PC-3 (cell line): Measurements from ENCODE around the gene SIGLEC12. TPM values are rescaled to one million over a fixed set of nuclear protein-coding genes. Genes with fewer than 3 reads are reported as not detected.

ENCODE experiments used
- ATAC-seq: fragments of 200-7000 bp; cut with Tn5 transposase; 2 replicates; pipeline ENCODE4 v1.9.1; 2020; ENCODE audit warnings: mild to moderate bottlenecking, moderate library complexity
- BruUV-seq: library from RNA; stranded (reverse); fragments of 400-500 nt; replicated peaks from 2 replicates; lab custom pipeline; 2021; lab: Mats Ljungman, UMichigan
- CTCF ChIA-PET: fragments of 300-600 bp; sonication (Branson Sonifier 250); formaldehyde crosslinking; loops from one replicate; lab custom pipeline; 2022; ENCODE audit warnings: antibody characterized with exemption; lab: Charles Lee
- POLR2A ChIA-PET: fragments of 300-600 bp; sonication (Branson Sonifier 250); formaldehyde crosslinking; loops from one replicate; lab custom pipeline; 2022; ENCODE audit warnings: antibody characterized with exemption; ENCODE audit not compliant: unreplicated experiment; lab: Charles Lee
- DNase-seq: peaks from one replicate; pipeline ENCODE4 v3.0.0-alpha.2; 2015
- H2AFZ ChIP-seq: fragments of 300-600 bp; sonication (generic); 2 replicates; pipeline ENCODE4 v1.6.0; 2016; ENCODE audit warnings: antibody characterized with exemption, low read length
- H3F3A ChIP-seq: fragments of 300-600 bp; sonication (generic); one replicate; pipeline ENCODE4 v1.6.0; 2017; ENCODE audit warnings: antibody characterized with exemption, low read length, control low read depth, mild to moderate bottlenecking; ENCODE audit not compliant: unreplicated experiment
- H3K27ac ChIP-seq: fragments of 300-600 bp; sonication (generic); 2 replicates; pipeline ENCODE4 v1.5.1; 2016; ENCODE audit warnings: mild to moderate bottlenecking, low read length
- H3K27me3 ChIP-seq: fragments of 300-600 bp; sonication (generic); 2 replicates; pipeline ENCODE4 v1.6.1; 2016; ENCODE audit warnings: low read length, mixed read lengths
- H3K36me3 ChIP-seq: fragments of 300-600 bp; sonication (generic); 2 replicates; pipeline ENCODE4 v1.6.1; 2016; ENCODE audit warnings: low read depth, mixed run types, low read length, mixed read lengths
- H3K4me1 ChIP-seq: fragments of 300-600 bp; sonication (generic); 2 replicates; pipeline ENCODE4 v1.5.1; 2016; ENCODE audit warnings: low read length; ENCODE audit not compliant: insufficient read depth
- H3K4me2 ChIP-seq: fragments of 300-600 bp; sonication (generic); 2 replicates; pipeline ENCODE4 v1.6.0; 2016; ENCODE audit warnings: low read length
- H3K4me3 ChIP-seq: fragments of 300-600 bp; sonication (generic); 2 replicates; pipeline ENCODE4 v1.5.1; 2016; ENCODE audit warnings: mild to moderate bottlenecking, low read length, mixed read lengths
- H3K79me2 ChIP-seq: fragments of 300-600 bp; sonication (generic); 2 replicates; pipeline ENCODE4 v1.6.1; 2017; ENCODE audit warnings: low read length, mixed read lengths
- H3K9ac ChIP-seq: fragments of 300-600 bp; sonication (generic); 2 replicates; pipeline ENCODE4 v1.6.0; 2016; ENCODE audit warnings: mild to moderate bottlenecking, low read length
- H3K9me2 ChIP-seq: fragments of 300-600 bp; sonication (generic); replicated peaks from 2 replicates; pipeline ENCODE4 v1.6.1; 2016; ENCODE audit warnings: mixed run types, low read length, mixed read lengths
- H3K9me3 ChIP-seq: fragments of 300-600 bp; sonication (generic); 2 replicates; pipeline ENCODE4 v1.6.1; 2016; ENCODE audit warnings: low read length, mixed read lengths
- H4K20me1 ChIP-seq: fragments of 300-600 bp; sonication (generic); 2 replicates; pipeline ENCODE4 v1.6.1; 2016; ENCODE audit warnings: low read length, mixed read lengths
- EZH2 ChIP-seq: fragments of 300-600 bp; sonication (generic); IDR thresholded peaks from one replicate; pipeline ENCODE4 v1.6.1; 2017; ENCODE audit warnings: antibody characterized with exemption, mild to moderate bottlenecking, low read length; ENCODE audit not compliant: unreplicated experiment
- EZH2phosphoT487 ChIP-seq: fragments of 300-600 bp; sonication (generic); IDR thresholded peaks from 2 replicates; pipeline ENCODE4 v1.6.1; 2018; ENCODE audit warnings: mild to moderate bottlenecking, antibody characterized with exemption, low read length, borderline replicate concordance
- intact Hi-C: fragments of 100-400 bp; cut with micrococcal nuclease; formaldehyde crosslinking; loops from 2 replicates; pipeline ENCODE4 v1.9.0; 2023
- total RNA-seq: library from RNA; depleted of rRNA; stranded (reverse); fragments of >200 nt; gene quantifications from 2 replicates; pipeline ENCODE4 v1.2.3, GENCODE V29; 2014
- TF ChIP-seq, protein P1 (sequence below): fragments of 300-600 bp; sonication (generic); conservative IDR thresholded peaks from 2 replicates; pipeline ENCODE4 v1.5.1; 2017; ENCODE audit warnings: antibody characterized with exemption, low read depth, mild to moderate bottlenecking, low read length

Gene SIGLEC12
- total RNA-seq, 1 experiment from 2014 or later = not detected

DNA sequence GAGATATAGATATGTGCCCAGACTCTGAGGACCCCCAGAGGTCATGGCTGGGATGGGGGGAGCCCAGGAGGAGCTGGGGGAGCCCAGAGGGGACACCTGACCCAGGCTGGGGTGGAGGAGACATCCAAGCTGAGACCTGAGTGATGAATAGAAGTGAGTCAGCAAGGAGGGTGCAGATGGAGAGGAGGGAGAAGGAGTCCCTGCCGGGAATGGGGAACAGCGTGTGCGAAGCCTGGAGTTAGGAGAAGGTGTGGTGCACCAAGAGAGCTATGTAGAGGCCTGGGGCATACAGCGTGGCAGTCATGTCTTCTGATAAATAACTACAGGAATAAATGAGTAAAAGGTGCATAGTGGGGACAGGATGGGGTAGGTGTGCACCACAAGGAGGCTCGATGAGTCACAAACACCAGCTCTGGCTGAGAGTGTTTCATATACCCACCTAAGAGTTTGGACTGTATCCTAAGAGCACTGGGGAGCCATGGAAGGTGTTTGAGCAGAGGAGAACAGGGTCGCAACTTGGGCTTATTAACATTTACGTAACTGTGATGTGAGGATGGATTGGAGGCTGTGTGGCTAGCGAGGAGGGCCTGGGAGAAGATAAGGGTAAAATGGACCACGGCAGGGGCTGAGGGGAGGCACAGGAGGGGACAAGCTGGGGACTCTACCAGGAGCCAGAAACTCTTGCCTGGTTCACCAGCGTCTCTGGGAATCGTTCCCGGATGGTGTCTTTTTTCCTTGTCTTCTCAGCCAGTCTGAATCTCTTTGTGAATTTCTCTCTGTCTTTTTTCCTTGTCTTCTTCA is 21.9 kb downstream of the SIGLEC12 start:
- H3K9ac ChIP-seq = no peak overlapping the region
- no peaks in the 10 kb centered on the region for H3K9me3 ChIP-seq
- TF ChIP-seq, protein P1, sequence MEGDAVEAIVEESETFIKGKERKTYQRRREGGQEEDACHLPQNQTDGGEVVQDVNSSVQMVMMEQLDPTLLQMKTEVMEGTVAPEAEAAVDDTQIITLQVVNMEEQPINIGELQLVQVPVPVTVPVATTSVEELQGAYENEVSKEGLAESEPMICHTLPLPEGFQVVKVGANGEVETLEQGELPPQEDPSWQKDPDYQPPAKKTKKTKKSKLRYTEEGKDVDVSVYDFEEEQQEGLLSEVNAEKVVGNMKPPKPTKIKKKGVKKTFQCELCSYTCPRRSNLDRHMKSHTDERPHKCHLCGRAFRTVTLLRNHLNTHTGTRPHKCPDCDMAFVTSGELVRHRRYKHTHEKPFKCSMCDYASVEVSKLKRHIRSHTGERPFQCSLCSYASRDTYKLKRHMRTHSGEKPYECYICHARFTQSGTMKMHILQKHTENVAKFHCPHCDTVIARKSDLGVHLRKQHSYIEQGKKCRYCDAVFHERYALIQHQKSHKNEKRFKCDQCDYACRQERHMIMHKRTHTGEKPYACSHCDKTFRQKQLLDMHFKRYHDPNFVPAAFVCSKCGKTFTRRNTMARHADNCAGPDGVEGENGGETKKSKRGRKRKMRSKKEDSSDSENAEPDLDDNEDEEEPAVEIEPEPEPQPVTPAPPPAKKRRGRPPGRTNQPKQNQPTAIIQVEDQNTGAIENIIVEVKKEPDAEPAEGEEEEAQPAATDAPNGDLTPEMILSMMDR = no peak
- no peak for TF ChIP-seq EZH2phosphoT487
- no peaks in the 10 kb centered on the region for H3K79me2 ChIP-seq
- peaks cover 11% of the 10 kb centered on the region; the same call in 1 of the 2 replicates for H3K27me3 ChIP-seq
- intact Hi-C loops = no loop called here
- H3K4me3 ChIP-seq = no peak overlapping the region
- no peak overlapping the region for H3K4me2 ChIP-seq
- no TSS peak for BruUV-seq
- H3F3A ChIP-seq = peaks cover 6% of the 10 kb centered on the region
- ATAC-seq (no peak), DNase-seq (peak; percentile 31)
- H4K20me1 ChIP-seq = no peaks in the 10 kb centered on the region
- H3K27ac ChIP-seq = no peak overlapping the region
- ChIA-PET POLR2A (no interaction called here), CTCF (no interaction called here)
- peaks cover 15% of the 10 kb centered on the region for H3K4me1 ChIP-seq
- no peaks in the 10 kb centered on the region for H3K9me2 ChIP-seq
- no peak overlapping the region for H2AFZ ChIP-seq
- no peaks in the 10 kb centered on the region for H3K36me3 ChIP-seq

DNA sequence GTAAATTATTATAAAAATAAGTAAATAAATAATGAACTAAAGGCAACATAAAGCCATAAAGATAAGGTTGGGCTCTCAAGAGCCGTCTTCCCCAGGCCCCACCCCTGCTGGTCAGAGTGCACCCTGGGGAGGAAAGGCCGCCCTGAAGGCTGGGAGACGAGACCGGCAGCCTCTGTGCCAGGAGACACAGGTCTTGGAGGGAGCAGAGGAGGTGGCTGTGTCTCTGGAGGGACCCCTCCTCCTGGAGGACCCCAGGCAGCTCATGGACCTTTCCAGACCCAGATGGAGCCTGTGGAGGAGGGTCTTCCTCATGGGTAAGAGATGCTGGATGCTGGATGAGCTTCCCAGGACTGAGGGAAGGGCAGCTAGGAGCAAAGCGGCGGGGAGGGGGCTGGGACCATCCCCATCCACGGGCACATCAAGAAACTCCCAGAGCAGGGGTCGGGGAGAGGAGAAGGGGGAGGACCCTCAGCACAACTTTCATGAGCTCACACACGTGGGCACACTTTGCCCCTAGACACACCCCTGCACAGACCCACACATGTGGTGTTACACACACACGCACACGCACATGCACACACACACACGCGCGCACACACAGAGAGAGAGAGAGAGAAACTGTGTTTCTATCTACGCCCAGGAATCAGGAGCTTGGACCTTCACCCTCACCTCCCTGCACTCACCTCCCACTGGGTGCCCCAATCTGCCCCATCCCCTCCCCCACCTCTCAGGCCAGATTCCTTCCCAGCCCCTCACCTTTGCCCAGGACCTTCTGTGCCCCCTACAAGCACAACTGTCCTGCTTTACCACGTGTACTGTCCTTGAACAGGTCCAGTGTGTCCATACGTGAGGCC is 23.0 kb downstream of the SIGLEC12 start, which contains the start of gene CEACAM18:
Gene CEACAM18, plus strand, starts transcription at position 159 of the 854 bp plus-strand sequence.
- TF ChIP-seq EZH2 (no peak), EZH2phosphoT487 (no peak)
- TF ChIP-seq, protein P1 = no peak
- Histone ChIP-seq H3K4me1 (peaks cover 20% of the 10 kb centered on the region), H3K4me2 (no peak within 1 kb of the TSS), H2AFZ (no peak within 1 kb of the TSS), H3K9me3 (no peaks in the 10 kb centered on the region), H3K27me3 (peaks cover 6% of the 10 kb centered on the region; the same call in 1 of the 2 replicates), H3F3A (peaks cover 6% of the 10 kb centered on the region), H4K20me1 (no peaks in the 10 kb centered on the region), H3K9ac (no peak within 1 kb of the TSS), H3K36me3 (no peaks in the 10 kb centered on the region), H3K27ac (no peak within 1 kb of the TSS), H3K4me3 (no peak within 1 kb of the TSS), H3K9me2 (no peaks in the 10 kb centered on the region), H3K79me2 (no peaks in the 10 kb centered on the region)
- ATAC-seq = no peak
- DNase-seq = no peak
- no TSS peak for BruUV-seq
- POLR2A ChIA-PET = no interaction called here
- intact Hi-C loops = no loop called here
- CTCF ChIA-PET = no interaction called here

DNA sequence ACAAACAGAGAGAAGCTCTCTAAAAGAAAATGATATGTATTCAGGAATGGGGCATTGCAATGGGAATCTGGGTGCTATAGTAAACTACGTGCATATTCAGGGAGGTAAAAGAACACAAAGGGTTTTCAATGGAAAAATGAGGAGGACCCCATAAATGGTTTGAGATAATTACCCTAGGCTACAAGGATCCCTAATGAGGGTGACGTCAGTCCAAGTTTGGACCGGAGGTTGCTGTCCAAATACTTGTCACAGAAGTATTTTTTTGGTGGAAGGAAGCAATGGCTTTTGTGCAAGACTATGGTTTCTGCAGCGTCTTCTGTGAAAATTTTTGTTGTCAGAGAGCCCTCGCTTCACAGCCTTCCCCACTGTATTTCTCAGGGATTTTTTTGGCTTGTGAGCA is 24.3 kb downstream of the SIGLEC12 start:
- H3K27ac ChIP-seq = no peak overlapping the region
- BruUV-seq = no TSS peak
- DNase-seq (no peak), ATAC-seq (no peak)
- CTCF ChIA-PET = no interaction called here
- H3K79me2 ChIP-seq = no peaks in the 10 kb centered on the region
- no peak overlapping the region for H3K4me2 ChIP-seq
- H3K36me3 ChIP-seq = no peaks in the 10 kb centered on the region
- peaks cover 20% of the 10 kb centered on the region for H3K4me1 ChIP-seq
- TF ChIP-seq EZH2phosphoT487 = no peak
- TF ChIP-seq EZH2 = no peak
- TF ChIP-seq, protein P1 = no peak
- intact Hi-C loops = no loop called here
- H3K9ac ChIP-seq = no peak overlapping the region
- POLR2A ChIA-PET = no interaction called here
- no peaks in the 10 kb centered on the region for H3K9me3 ChIP-seq
- H3K9me2 ChIP-seq = no peaks in the 10 kb centered on the region
- H3K27me3 ChIP-seq = no peaks in the 10 kb centered on the region
- H3F3A ChIP-seq = peaks cover 6% of the 10 kb centered on the region
- H2AFZ ChIP-seq = no peak overlapping the region
- H3K4me3 ChIP-seq = no peak overlapping the region
- H4K20me1 ChIP-seq = no peaks in the 10 kb centered on the region
